ENCODE measurements around the gene FGFRL1.

Gene FGFRL1

DNA sequence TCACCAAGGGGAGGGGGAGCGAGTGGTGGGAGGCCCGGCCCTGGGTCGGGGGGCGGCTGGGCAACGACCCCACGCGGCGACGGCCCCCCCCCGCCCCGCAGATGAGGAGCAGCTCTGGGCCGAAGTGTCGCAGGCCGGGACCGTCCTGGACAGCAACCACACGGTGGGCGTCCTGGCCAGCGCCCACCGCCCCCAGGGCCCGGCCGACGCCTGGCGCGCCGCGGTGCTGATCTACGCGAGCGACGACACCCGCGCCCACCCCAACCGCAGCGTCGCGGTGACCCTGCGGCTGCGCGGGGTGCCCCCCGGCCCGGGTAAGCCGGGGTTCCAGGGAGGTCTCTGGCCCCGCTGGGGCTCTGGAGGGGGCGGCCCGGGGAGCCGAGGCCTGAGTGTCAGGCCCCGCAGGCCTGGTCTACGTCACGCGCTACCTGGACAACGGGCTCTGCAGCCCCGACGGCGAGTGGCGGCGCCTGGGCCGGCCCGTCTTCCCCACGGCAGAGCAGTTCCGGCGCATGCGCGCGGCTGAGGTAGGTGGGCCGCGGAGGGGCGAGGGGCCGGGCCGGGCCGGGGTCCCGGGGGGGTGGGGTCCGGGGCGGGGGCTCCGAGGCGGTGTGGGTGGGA lies 8.7 kb upstream of the FGFRL1 start:
- H3K36me3 ChIP-seq (ENCODE audit: insufficient read depth, low read length), result no peaks in the 10 kb centered on the region
- peaks cover 83% of the 10 kb centered on the region for H3K27me3 ChIP-seq (ENCODE audit: insufficient read depth, low read length)
- peaks cover 8% of the 10 kb centered on the region for H3K4me1 ChIP-seq (ENCODE audit: insufficient read depth, low read length)
- no peak overlapping the region for H2AFZ ChIP-seq (ENCODE audit: low read depth, low read length)
- H3K9me3 ChIP-seq (ENCODE audit: low read length), result peaks cover 22% of the 10 kb centered on the region
- no peak overlapping the region for H3K4me3 ChIP-seq (ENCODE audit: low read length)

DNA sequence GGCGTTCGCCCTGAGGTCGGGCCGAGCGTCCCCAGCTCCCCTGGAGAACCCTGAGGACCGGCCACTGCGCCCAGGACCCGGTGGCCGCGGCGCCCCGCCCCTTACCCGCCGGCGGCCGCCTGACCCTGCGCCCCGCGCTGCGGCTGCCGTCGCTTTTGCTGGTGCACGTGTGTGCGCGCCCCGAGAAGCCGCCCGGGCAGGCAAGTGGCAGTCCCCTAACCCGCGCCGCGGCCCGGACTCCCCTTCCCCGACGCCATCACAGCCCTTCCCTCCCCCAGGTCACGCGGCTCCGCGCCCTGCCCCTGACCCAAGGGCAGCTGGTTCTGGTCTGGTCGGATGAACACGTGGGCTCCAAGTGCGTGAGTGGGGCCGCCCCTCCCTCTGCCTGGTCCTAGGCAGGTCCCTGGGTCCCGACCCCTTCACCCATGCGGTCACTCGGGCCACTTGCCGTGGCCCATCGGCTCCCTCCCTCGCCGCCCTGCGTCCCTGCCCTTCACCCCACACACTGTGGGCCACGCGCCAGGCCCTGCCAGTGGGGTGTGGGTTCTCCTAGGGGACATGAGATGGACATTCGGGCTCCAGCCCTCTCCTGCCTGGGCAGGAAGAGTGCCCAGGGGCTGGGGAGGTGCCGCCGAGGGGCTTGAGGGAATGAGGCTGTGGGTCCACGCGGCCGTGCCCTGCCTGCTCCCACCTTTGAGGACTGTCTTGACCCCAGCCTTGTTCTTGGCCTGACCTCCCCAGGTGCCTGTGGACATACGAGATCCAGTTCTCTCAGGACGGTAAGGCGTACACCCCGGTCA lies 8.0 kb upstream of the FGFRL1 start:
- Histone ChIP-seq H3K4me1 (ENCODE audit: insufficient read depth, low read length) (peaks cover 7% of the 10 kb centered on the region), H3K36me3 (ENCODE audit: insufficient read depth, low read length) (no peaks in the 10 kb centered on the region), H3K27me3 (ENCODE audit: insufficient read depth, low read length) (peaks cover 82% of the 10 kb centered on the region), H3K9me3 (ENCODE audit: low read length) (peaks cover 22% of the 10 kb centered on the region), H3K4me3 (ENCODE audit: low read length) (no peak overlapping the region), H2AFZ (ENCODE audit: low read depth, low read length) (no peak overlapping the region)

DNA sequence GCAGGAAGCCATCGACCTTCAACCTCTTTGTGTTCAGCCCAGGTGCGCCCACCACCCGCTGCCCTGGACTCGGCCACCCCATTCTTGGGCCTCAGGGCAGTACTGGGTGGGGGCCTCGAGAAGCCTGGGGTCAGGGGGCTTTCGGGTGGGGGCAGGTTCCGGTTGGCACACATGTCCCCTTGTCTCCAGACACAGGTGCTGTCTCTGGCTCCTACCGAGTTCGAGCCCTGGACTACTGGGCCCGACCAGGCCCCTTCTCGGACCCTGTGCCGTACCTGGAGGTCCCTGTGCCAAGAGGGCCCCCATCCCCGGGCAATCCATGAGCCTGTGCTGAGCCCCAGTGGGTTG lies 7.4 kb upstream of the FGFRL1 start:
- Histone ChIP-seq H3K4me1 (ENCODE audit: insufficient read depth, low read length) (peaks cover 11% of the 10 kb centered on the region), H3K27me3 (ENCODE audit: insufficient read depth, low read length) (peaks cover 85% of the 10 kb centered on the region), H2AFZ (ENCODE audit: low read depth, low read length) (no peak overlapping the region), H3K9me3 (ENCODE audit: low read length) (peaks cover 22% of the 10 kb centered on the region), H3K4me3 (ENCODE audit: low read length) (no peak overlapping the region), H3K36me3 (ENCODE audit: insufficient read depth, low read length) (no peaks in the 10 kb centered on the region)

DNA sequence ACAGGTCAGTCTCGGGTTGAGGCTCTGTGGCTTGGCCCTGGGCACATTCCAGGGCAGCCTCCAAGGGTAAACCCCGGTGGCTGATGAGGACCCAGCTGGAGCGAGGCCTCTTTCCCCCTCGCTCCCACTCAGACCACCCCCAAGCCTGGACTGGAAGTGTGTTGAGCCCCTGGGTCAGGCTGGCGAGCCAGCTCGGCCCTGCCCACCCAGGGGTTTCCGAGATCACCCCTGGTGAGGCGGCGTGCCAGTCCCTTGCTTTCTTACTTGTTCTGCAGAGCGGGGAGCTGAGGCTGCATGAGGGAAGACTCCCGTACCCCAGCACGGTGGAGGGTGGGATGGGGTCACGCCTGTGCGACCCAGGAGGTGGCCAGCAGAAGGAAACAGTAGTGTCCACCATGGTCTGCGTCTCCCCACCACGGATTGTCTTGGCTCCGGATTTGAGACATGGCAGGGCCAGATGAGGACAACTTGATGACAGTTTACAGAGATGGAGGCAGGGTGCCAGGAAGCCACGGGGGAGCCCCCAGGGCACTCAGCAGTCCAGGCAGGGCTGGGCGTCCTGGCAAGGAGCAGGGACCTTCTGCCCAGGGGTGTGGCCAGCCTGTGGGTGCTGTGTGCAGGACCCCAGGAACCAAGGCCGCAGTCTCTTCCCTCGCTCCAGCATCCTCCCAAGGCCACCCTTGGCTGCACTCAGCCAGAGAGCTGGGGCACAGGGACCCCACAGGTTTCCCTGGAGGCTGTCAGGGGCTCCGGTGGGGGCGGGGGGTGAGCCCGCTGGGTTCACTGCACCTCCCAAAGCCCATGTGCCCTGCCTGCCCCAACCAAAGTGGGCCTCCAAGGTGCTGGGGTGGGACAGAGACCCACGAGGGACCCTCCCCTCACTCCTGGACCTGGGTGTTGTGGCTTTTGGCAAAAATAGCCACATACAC lies 6.6 kb upstream of the FGFRL1 start:
- no peak overlapping the region for H3K4me3 ChIP-seq (ENCODE audit: low read length)
- H2AFZ ChIP-seq (ENCODE audit: low read depth, low read length), result no peak overlapping the region
- H3K9me3 ChIP-seq (ENCODE audit: low read length), result peaks cover 22% of the 10 kb centered on the region
- no peaks in the 10 kb centered on the region for H3K36me3 ChIP-seq (ENCODE audit: insufficient read depth, low read length)
- peaks cover 84% of the 10 kb centered on the region for H3K27me3 ChIP-seq (ENCODE audit: insufficient read depth, low read length)
- peaks cover 9% of the 10 kb centered on the region for H3K4me1 ChIP-seq (ENCODE audit: insufficient read depth, low read length)

DNA sequence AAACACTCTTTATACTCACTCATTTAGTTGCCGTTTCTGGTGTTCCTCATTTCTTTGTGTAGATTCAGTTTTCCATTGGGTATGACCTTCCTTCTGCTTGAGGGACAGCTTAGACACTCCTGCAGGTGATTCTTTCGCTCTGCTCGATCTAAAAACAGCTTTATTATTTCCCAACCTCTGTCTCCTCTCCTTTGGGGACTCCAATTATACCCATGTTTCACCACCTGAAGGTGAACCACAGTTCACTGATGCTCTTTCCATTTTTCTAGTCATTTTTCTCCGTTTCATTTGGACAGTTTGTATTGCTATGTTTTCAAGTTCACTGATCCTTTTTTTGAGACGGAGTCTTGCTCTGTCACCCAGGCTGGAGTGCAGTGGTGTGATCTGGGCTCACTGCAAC lies 4.6 kb upstream of the FGFRL1 start:
- Histone ChIP-seq H3K36me3 (ENCODE audit: insufficient read depth, low read length) (no peaks in the 10 kb centered on the region), H3K4me3 (ENCODE audit: low read length) (no peak overlapping the region), H3K27me3 (ENCODE audit: insufficient read depth, low read length) (peaks cover 75% of the 10 kb centered on the region), H2AFZ (ENCODE audit: low read depth, low read length) (no peak overlapping the region), H3K9me3 (ENCODE audit: low read length) (peaks cover 12% of the 10 kb centered on the region), H3K4me1 (ENCODE audit: insufficient read depth, low read length) (peaks cover 15% of the 10 kb centered on the region)

DNA sequence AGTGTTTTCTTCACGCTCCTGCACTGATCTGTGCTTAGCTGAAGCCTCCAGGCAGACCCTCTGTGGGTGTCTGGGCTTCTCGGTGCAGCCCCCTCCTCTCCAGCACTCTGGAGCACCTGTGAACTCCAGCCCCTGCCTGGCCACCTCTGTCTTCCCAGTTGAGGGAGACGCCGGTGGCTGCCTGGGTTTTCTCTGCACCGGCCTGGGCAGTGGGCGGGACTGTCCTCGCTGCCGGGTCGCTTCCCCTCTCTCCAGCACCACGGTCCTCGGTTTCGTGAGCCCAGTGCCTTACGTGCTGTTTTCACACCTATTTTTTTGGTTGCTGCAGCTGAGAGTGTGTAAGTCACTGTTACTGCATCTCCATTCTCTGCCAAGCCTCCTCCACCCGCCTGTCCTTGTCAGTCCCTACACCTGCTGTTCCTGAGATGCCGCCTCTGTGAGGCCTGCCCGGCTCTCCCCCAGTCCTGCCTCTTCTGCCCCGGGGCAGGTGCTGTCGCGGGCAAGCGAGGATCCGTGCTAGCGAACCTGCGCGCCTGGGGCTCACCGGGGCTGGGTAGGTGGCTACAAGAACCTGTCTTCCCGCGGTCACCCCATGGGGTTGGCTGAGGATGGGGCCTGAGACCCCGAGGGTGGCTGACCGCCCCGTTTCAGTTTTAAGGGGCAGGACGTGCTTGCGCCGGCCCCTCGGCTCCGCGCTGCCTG lies 2.4 kb upstream of the FGFRL1 start:
- H2AFZ ChIP-seq (ENCODE audit: low read depth, low read length), result peak overlapping the region; percentile 21
- peaks cover 22% of the 10 kb centered on the region for H3K4me1 ChIP-seq (ENCODE audit: insufficient read depth, low read length)
- H3K36me3 ChIP-seq (ENCODE audit: insufficient read depth, low read length), result peaks cover 11% of the 10 kb centered on the region
- H3K27me3 ChIP-seq (ENCODE audit: insufficient read depth, low read length), result peaks cover 55% of the 10 kb centered on the region
- H3K4me3 ChIP-seq (ENCODE audit: low read length), result peak overlapping the region; percentile 40
- peaks cover 9% of the 10 kb centered on the region for H3K9me3 ChIP-seq (ENCODE audit: low read length)

DNA sequence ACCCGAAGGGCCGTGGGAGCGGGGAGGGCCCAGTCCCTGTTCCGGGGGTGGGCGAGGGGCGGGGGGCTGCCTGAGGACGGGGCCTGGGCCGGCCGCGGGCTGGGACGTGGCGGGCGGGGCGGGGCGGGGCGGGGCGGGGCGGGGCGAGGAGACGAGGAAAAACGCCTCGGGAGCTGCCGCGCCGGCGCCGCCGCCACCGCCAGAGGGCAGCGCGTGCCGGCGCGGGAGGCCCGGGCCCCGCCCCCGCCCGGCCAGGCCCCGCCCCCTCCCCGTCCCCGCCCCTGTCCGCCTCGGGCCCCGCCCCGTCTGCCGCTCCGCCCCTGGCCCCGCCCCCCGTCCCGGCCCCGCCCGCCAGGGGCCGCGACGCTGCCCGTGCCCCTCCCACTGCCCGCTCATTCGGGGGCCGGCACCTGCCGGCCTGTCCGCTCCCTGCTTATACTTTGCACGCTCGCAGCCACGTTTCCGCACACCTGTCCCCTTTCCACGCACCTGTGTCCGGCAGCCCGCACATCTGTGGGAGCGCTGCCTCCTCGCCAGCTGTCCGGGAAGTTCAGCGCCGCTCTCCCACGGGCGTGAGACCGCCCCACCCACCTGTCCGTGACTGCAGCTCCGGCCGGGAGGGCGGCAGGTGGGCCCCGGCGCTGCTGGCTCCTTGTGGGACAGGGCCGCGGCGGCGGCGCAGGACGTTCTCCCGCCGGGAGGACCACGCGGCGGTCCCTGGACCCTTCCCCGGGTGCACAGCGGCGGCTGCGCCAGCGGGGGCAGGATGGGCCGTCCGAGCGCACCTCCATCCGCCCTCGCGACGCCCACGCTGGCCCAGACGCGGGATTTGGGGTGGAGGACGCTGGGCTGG lies 1.7 kb upstream of the FGFRL1 start:
- Histone ChIP-seq H3K27me3 (ENCODE audit: insufficient read depth, low read length) (peaks cover 47% of the 10 kb centered on the region), H3K4me3 (ENCODE audit: low read length) (peak overlapping the region; percentile 40), H3K9me3 (ENCODE audit: low read length) (peaks cover 7% of the 10 kb centered on the region), H2AFZ (ENCODE audit: low read depth, low read length) (peak overlapping the region; percentile 21), H3K4me1 (ENCODE audit: insufficient read depth, low read length) (peaks cover 30% of the 10 kb centered on the region), H3K36me3 (ENCODE audit: insufficient read depth, low read length) (peaks cover 11% of the 10 kb centered on the region)

DNA sequence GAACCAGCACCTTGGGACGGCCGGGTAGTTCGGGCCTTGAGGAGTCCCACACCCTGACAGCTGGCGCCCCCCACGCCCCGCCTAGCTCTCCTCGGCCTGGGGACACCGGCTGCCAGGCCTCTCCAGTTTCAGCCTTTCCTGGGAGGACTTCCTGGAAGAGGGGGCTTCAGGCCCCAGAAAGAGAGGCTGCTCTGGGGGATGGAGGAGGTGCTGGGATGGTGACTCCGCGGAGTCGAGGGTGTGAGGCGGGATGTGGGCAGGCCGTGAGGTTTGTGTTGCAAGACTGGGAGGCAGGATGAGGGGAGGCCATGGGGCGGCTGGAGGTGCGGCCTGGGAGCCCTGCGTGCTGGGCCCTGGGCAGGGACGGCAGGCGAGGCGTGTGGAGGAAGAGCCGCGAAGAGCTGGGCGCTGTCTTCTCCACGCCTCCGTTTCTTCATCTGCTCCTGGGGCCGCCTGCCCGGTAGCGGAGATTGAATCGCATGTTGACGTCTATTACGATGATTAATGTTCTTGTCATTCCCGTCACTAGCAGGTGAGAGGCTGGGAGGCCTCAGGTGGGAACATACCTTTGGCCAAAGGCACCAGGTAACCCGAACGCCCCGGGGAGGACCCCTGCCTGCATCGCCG lies 918 bp upstream of the FGFRL1 start:
- Histone ChIP-seq H3K4me1 (ENCODE audit: insufficient read depth, low read length) (peaks cover 37% of the 10 kb centered on the region), H3K4me3 (ENCODE audit: low read length) (peak overlapping the region; percentile 29), H2AFZ (ENCODE audit: low read depth, low read length) (no peak overlapping the region), H3K27me3 (ENCODE audit: insufficient read depth, low read length) (peaks cover 39% of the 10 kb centered on the region), H3K9me3 (ENCODE audit: low read length) (peaks cover 4% of the 10 kb centered on the region), H3K36me3 (ENCODE audit: insufficient read depth, low read length) (peaks cover 11% of the 10 kb centered on the region)

DNA sequence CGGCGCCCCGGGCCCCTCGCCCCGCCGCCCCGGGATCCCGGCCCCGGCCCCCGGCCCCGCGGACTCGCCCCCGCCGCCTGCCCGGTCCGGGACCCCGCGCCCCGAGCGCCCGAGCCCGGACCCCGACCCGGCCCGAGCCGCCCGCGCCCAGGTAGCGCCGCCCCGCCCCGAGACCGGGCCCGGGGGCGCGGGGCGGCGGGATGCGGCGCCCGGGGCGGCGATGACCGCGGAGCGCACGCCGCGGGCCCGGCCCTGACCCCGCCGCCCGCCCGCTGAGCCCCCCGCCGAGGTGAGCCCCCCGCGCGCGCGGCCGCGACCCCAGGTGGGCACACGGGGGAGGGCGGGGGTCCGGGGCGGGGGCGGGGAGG lies 224 bp downstream of the FGFRL1 start:
- Histone ChIP-seq H3K36me3 (ENCODE audit: insufficient read depth, low read length) (peaks cover 11% of the 10 kb centered on the region), H3K27me3 (ENCODE audit: insufficient read depth, low read length) (peaks cover 34% of the 10 kb centered on the region), H3K9me3 (ENCODE audit: low read length) (peaks cover 2% of the 10 kb centered on the region), H3K4me1 (ENCODE audit: insufficient read depth, low read length) (peaks cover 43% of the 10 kb centered on the region), H2AFZ (ENCODE audit: low read depth, low read length) (no peak overlapping the region), H3K4me3 (ENCODE audit: low read length) (no peak overlapping the region)

DNA sequence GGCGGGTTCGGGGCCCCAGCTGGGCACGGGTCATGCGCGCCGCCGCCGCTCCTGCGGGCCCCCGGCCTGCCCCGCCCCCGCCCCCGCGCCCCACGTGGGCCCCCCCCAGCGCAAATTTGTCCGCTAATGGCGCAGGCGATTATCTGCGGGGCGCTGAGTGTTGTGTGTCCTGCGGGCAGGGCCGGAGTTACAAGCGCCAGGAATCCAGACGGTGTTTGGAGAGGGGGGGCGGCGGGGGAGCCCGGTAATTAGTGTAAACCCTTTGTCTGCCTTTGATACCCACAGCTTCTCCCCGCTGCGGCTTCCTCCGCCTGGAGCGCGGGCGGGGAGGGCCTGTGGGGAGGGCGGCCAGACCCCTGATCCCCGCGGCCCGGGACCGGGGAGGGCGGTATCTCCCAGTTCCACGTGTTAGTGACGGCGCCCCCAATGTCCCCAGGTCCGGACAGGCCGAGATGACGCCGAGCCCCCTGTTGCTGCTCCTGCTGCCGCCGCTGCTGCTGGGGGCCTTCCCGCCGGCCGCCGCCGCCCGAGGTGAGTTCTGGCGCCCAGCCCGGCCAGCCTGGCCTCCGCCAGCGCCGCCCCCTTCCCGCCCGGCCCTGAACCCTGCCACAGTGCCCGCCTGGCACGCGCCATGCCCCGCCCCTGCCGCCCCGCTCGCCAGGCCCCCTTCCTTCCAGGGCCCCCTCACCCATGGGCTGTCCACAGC lies 761 bp downstream of the FGFRL1 start:
- Histone ChIP-seq H3K36me3 (ENCODE audit: insufficient read depth, low read length) (peaks cover 11% of the 10 kb centered on the region), H3K9me3 (ENCODE audit: low read length) (no peaks in the 10 kb centered on the region), H3K4me3 (ENCODE audit: low read length) (peak overlapping the region; percentile 49), H2AFZ (ENCODE audit: low read depth, low read length) (no peak overlapping the region), H3K4me1 (ENCODE audit: insufficient read depth, low read length) (peaks cover 43% of the 10 kb centered on the region), H3K27me3 (ENCODE audit: insufficient read depth, low read length) (peaks cover 31% of the 10 kb centered on the region)

DNA sequence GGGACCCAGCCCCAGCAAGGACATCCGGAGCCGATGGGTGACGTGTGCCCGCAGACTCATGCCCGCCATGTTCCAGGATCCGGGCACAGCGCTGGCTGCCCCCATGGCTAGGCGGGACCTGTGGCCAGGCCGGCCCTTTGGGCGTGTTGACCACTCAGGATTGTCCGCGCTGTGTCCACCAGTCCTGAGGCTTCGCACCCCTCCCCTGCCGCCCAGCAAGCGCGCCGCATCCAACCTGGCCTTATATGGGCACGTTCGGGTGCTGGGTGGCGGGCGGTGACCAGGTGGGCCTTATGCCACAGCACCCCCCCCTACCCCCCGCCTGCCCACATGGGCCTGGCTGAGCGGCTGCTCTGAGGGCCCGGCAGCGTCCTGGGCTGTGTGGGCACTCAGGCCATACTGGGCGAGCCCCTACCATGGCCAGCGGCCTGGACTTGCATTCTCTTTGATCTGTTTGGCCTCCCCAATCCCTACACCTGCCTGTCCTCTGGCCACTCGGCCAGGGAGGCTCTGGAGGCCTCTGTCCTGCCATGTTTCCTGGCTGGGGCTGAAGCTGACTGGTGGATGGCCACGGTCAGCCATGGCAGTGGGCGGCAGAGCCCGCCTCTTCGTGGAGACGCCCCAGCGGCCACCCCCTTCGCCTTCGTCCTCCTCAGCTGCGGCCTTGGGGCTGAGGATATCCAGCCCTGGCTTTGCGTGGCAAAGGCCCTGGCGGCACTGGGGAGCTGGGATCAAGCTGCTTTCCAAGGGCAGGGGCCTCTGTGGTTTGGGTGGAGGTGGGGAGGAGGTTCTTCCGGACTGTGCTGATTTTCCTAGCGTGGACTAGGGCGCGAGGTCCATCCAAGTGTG lies 2.0 kb downstream of the FGFRL1 start:
- Histone ChIP-seq H3K27me3 (ENCODE audit: insufficient read depth, low read length) (peaks cover 19% of the 10 kb centered on the region), H2AFZ (ENCODE audit: low read depth, low read length) (no peak overlapping the region), H3K9me3 (ENCODE audit: low read length) (no peaks in the 10 kb centered on the region), H3K36me3 (ENCODE audit: insufficient read depth, low read length) (peaks cover 11% of the 10 kb centered on the region), H3K4me3 (ENCODE audit: low read length) (no peak overlapping the region), H3K4me1 (ENCODE audit: insufficient read depth, low read length) (peaks cover 52% of the 10 kb centered on the region)

Measured in neuron (in vitro differentiated cells).